22Rv1 (cell line): ENCODE results near the gene MOB1A.

ENCODE experiments used
- CTCF ChIP-seq: fragments of 450-650 bp; IDR thresholded peaks from 2 replicates; pipeline ENCODE4 v1.5.1; 2017; ENCODE audit warnings: mild to moderate bottlenecking
- ZFX ChIP-seq: fragments of 450-650 bp; IDR thresholded peaks from 2 replicates; pipeline ENCODE4 v1.6.1; 2017; ENCODE audit warnings: antibody characterized with exemption, borderline replicate concordance

GRCh38 chr2:74149247-74149525, 29.5 kb downstream of the MOB1A start:
- TF ChIP-seq CTCF (no peak), ZFX (no peak)
